Spleen (tissue), 11 donors: ENCODE measurements around the gene IDNK. TPM values are rescaled to one million over a fixed set of nuclear protein-coding genes. Genes with fewer than 3 reads are reported as not detected.

Experiments used
- DNase-seq: peaks from one replicate; pipeline ENCODE4 v3.0.0-alpha.2; 2020
- H3K27ac ChIP-seq, 8 donors: fragments of 200-600 bp; sonication (generic) in 7 of 8; 1 replicate in 4 of 8; 2 replicates in 4 of 8; pipeline versions ENCODE4 v1.5.0 to v1.8.0; 2016 to 2021; ENCODE audit warnings: inconsistent platforms in 4 of 8, mild to moderate bottlenecking in 4 of 8, moderate library complexity in 1 of 8
- H3K27me3 ChIP-seq, 7 donors: fragments of 200-600 bp; sonication (generic) in 6 of 7; replicated peaks in 1 of 7; 1 replicate in 4 of 7; 2 replicates in 3 of 7; pipeline versions ENCODE4 v1.5.0 to v1.8.0; 2016 to 2021; ENCODE audit warnings: inconsistent platforms in 3 of 7, mild to moderate bottlenecking in 1 of 7
- H3K36me3 ChIP-seq, 6 donors: fragments of 200-600 bp; sonication (generic) in 5 of 6; 1 replicate in 4 of 6; 2 replicates in 2 of 6; pipeline versions ENCODE4 v1.5.0 to v1.8.0; 2016 to 2021; ENCODE audit warnings: inconsistent platforms in 2 of 6
- H3K4me1 ChIP-seq, 6 donors: fragments of 200-600 bp; sonication (generic) in 5 of 6; 1 replicate in 3 of 6; 2 replicates in 3 of 6; pipeline versions ENCODE4 v1.5.0 to v1.8.0; 2016 to 2021; ENCODE audit warnings: inconsistent platforms in 3 of 6
- H3K4me3 ChIP-seq, 8 donors: fragments of 200-600 bp; sonication (generic) in 7 of 8; 1 replicate in 4 of 8; 2 replicates in 4 of 8; pipeline versions ENCODE4 v1.5.0 to v1.8.0; 2016 to 2021; ENCODE audit warnings: inconsistent platforms in 4 of 8, mild to moderate bottlenecking in 4 of 8, moderate library complexity in 2 of 8
- H3K9me3 ChIP-seq, 8 donors: fragments of 200-600 bp; sonication (generic) in 7 of 8; 1 replicate in 4 of 8; 2 replicates in 4 of 8; pipeline versions ENCODE4 v1.5.0 to v1.8.0; 2016 to 2021; ENCODE audit warnings: inconsistent platforms in 4 of 8
- CTCF ChIP-seq, 11 experiments: fragments of 200-600 bp in 7 of 11; fragments of 450-650 bp in 4 of 11; sonication (generic) in 4 of 11; IDR thresholded peaks in 8 of 11; conservative IDR thresholded peaks in 3 of 11; 1 replicate in 7 of 11; 2 replicates in 4 of 11; pipeline versions ENCODE4 v1.4.0 to v1.8.0; 2016 to 2021; ENCODE audit warnings: antibody characterized with exemption in 11 of 11, inconsistent platforms in 4 of 11, mild to moderate bottlenecking in 1 of 11
- POLR2A ChIP-seq, 3 donors: fragments of 450-650 bp; IDR thresholded peaks; one replicate each; pipeline ENCODE4 v1.5.1; 2017; ENCODE audit warnings: antibody characterized with exemption in 3 of 3, mild to moderate bottlenecking in 1 of 3
- POLR2AphosphoS5 ChIP-seq, 3 donors: sonication (generic); formaldehyde crosslinking; IDR thresholded peaks; one replicate each; pipeline ENCODE4 v1.5.1; 2017; ENCODE audit warnings: antibody characterized with exemption in 3 of 3
- WGBS, 5 donors: extraction: QIAGEN DNeasy Blood & Tissue Kit in 3 of 5; methylation state at CpG; one replicate each; pipeline versions ENCODE4 v1.1.5 to v1.1.7; 2013 to 2018; 5-methylcytosine and 5-hydroxymethylcytosine counted together
- intact Hi-C: fragments of 100-400 bp; cut with DNase I; formaldehyde crosslinking; loops from one replicate; pipeline ENCODE4 v1.15.0; 2023; ENCODE audit warnings: low total_unique reads
- polyA plus RNA-seq, 3 donors: library from polyadenylated mRNA; stranded (reverse); fragments of 200-250 nt; gene quantifications; one replicate each; pipeline ENCODE4 v1.2.1, GENCODE V29; 2013
- total RNA-seq, 7 donors: library from RNA; depleted of rRNA in 3 of 7; stranded (reverse); fragments of >200 nt in 3 of 7; fragmentation: NEBNext Ultra II Directional in 4 of 7; extraction: Animal tissue kit (Norgen Biotek cat#: 25700) in 4 of 7; gene quantifications; one replicate each; pipeline versions ENCODE4 v1.1.0 to v1.2.1, GENCODE V29; 2016 to 2021
- donor health status: healthy with polysubstance abuse.
- donor health status: DM: no; HTN: no; CAD: no; lungs with moderate emphysema.
- donor health status: DM: no; HTN: no; CAD: no.
- donor health status: Bipolar disorder and iron deficiency.
- donor health status: healthy.
- donor health status: DM: no; HTN: no; CAD: no.
- donor health status: DM: yes; HTN: yes; CAD: no.

Gene IDNK
- total and polyA plus RNA-seq, 10 donors: 3.5 to 14.8 (median 9.0) TPM

GRCh38 chr9:83633676-83634075 lies 10.7 kb downstream of the IDNK start:
- intact Hi-C loops: no loop called here
- Histone ChIP-seq H3K9me3 (no peaks in the 10 kb centered on the region), H3K27ac (no peak overlapping the region), H3K4me3 (no peak overlapping the region), H3K36me3 (peaks cover 0 to 18% (median 2%) of the 10 kb centered on the region in 6 donors), H3K27me3 (no peaks in the 10 kb centered on the region), H3K4me1 (no peaks in the 10 kb centered on the region)
- TF ChIP-seq POLR2A (IDR thresholded peaks at IDR 0.05): no peak
- TF ChIP-seq POLR2AphosphoS5 (IDR thresholded peaks at IDR 0.05): no peak
- TF ChIP-seq CTCF (IDR thresholded peaks at IDR 0.05 in 8 of 11, conservative IDR thresholded peaks at IDR 0.05 in 3 of 11): no peak
- no peak for DNase-seq
- WGBS, 5 donors: 94 to 98% (median 95%) methylated on average over 2 of the region's 2 CpGs

DNA sequence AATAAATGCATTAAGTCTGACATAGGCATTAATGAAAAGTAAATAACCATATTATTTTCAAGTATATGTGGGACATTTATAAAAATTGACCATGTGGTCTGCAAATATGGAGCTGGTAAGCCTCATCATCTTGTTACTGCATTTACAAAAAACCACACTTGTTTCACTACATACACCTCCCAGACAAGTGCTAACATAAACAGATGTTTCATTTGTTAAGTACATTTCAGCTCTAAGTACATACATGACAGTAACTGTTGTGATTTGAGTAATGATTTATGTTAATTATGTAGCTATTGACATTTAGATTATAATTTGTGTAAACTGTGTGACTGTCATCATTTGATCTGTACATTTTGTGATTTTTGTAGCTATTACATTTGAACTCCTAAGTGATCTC lies 13.9 kb downstream of the IDNK start:
- intact Hi-C loops: no loop called here
- peaks cover 0 to 6% (median 0%) of the 10 kb centered on the region in 6 donors for H3K36me3 ChIP-seq
- no peak for DNase-seq
- TF ChIP-seq POLR2A (IDR thresholded peaks at IDR 0.05): no peak
- TF ChIP-seq POLR2AphosphoS5 (IDR thresholded peaks at IDR 0.05): no peak
- no peak for TF ChIP-seq CTCF (IDR thresholded peaks at IDR 0.05 in 8 of 11, conservative IDR thresholded peaks at IDR 0.05 in 3 of 11)
- H3K4me1 ChIP-seq: no peaks in the 10 kb centered on the region
- H3K4me3 ChIP-seq: no peak overlapping the region
- H3K27me3 ChIP-seq: no peaks in the 10 kb centered on the region
- H3K27ac ChIP-seq: no peak overlapping the region
- H3K9me3 ChIP-seq: no peaks in the 10 kb centered on the region

DNA sequence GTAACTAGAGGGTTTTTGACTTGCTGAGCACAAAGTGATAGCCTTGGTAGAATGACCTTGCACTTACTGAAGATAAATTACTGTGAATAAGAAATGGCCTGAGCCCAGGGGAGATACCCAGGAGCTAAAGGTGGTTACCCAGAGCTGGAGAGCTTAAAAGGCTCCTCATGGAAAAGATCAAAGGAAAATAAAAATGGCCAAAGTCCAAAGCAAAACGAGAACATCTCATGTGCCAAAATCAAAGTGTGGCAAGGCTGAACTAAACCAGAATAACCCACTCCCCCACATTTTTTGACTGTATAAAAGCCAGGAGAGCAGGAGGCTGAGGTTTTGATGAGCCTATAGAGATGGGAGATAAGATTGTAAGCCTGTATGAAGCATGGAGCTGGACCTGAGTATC lies 14.4 kb downstream of the IDNK start:
- H3K27me3 ChIP-seq: no peaks in the 10 kb centered on the region
- no peak for TF ChIP-seq POLR2AphosphoS5 (IDR thresholded peaks at IDR 0.05)
- no peak for TF ChIP-seq CTCF (IDR thresholded peaks at IDR 0.05 in 8 of 11, conservative IDR thresholded peaks at IDR 0.05 in 3 of 11)
- no peak for TF ChIP-seq POLR2A (IDR thresholded peaks at IDR 0.05)
- H3K36me3 ChIP-seq: peaks cover 0 to 11% (median 0%) of the 10 kb centered on the region in 6 donors
- no peaks in the 10 kb centered on the region for H3K4me1 ChIP-seq
- DNase-seq: no peak
- no peaks in the 10 kb centered on the region for H3K9me3 ChIP-seq
- no peak overlapping the region for H3K4me3 ChIP-seq
- H3K27ac ChIP-seq: no peak overlapping the region
- intact Hi-C loops: no loop called here
- WGBS, 5 donors: 57 to 78% (median 74%) methylated on average over 1 of the region's 1 CpG

- no peaks in the 10 kb centered on the region for H3K9me3 ChIP-seq
- 70 to 80% (median 76%) methylated on average over 1 of the region's 1 CpG for WGBS, 5 donors
- intact Hi-C loops: no loop called here
- H3K4me1 ChIP-seq: no peaks in the 10 kb centered on the region
- H3K27ac ChIP-seq: no peak overlapping the region
- no peak overlapping the region for H3K4me3 ChIP-seq
- no peaks in the 10 kb centered on the region for H3K27me3 ChIP-seq
- peaks cover 0 to 24% (median 0%) of the 10 kb centered on the region in 6 donors for H3K36me3 ChIP-seq
- DNase-seq: no peak
- no peak for TF ChIP-seq POLR2A (IDR thresholded peaks at IDR 0.05)
- no peak for TF ChIP-seq CTCF (IDR thresholded peaks at IDR 0.05 in 8 of 11, conservative IDR thresholded peaks at IDR 0.05 in 3 of 11)
- no peak for TF ChIP-seq POLR2AphosphoS5 (IDR thresholded peaks at IDR 0.05)
Observed at GRCh38 chr9:83639266-83639665, 16.3 kb downstream of the IDNK start.
